GM12874 (cell line): Measurements from ENCODE around the gene SMTNL2.

Source experiments
- TF ChIP-seq, protein P1 (sequence below): IDR thresholded peaks from 2 replicates; pipeline ENCODE4 v1.5.1; 2011; ENCODE audit warnings: low read depth, mild to moderate bottlenecking, control low read depth, low read length, moderate library complexity; ENCODE audit not compliant: insufficient read depth

SMTNL2 gene

DNA sequence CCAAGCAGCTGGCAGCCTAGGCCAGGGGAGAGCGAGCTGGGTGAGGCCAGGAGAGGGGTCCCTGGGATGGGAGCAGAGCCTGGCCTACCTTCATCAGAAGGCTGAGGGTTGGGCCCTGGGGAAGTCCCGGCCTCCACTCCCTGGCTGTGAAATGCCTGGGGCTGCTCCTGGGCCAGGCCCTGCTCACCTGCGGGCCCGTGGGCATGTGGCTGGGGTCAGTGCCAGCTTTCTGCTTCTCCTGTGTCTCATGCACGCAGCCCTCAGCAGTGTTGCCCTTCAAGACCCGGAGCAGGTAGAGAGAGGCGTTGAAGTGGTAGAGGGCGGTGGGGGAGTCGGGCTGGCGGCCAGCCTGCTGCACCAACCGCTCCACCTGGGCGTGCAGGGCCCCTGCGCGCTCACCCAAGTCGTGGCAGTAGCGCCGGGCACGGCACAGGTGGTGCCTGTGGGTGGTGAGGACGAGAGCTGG lies 41.6 kb upstream of the SMTNL2 start:
- TF ChIP-seq, protein P1, sequence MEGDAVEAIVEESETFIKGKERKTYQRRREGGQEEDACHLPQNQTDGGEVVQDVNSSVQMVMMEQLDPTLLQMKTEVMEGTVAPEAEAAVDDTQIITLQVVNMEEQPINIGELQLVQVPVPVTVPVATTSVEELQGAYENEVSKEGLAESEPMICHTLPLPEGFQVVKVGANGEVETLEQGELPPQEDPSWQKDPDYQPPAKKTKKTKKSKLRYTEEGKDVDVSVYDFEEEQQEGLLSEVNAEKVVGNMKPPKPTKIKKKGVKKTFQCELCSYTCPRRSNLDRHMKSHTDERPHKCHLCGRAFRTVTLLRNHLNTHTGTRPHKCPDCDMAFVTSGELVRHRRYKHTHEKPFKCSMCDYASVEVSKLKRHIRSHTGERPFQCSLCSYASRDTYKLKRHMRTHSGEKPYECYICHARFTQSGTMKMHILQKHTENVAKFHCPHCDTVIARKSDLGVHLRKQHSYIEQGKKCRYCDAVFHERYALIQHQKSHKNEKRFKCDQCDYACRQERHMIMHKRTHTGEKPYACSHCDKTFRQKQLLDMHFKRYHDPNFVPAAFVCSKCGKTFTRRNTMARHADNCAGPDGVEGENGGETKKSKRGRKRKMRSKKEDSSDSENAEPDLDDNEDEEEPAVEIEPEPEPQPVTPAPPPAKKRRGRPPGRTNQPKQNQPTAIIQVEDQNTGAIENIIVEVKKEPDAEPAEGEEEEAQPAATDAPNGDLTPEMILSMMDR, result no peak

DNA sequence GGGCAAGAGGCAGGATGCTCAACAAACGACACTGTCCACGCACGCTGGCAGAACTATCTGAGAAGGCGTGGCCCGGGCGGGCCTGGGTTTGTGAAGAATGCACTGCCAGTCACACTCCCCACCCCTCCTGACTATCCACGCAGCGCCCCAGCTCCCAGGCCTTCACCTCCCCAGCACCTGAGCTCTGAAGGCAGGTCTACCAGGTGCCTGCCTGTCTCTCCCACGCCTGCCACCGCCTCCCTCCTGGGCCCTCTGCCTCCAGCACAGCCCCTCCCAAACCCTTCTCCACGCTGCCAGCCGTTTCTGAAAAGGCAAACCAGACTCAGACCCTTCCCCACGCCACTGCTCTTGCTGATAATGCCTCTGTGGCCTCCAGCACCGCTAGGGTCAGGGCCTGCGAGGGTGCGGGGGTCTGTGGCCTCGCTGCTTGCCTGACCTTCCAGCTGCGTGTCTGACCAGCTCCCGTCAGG lies 40.7 kb upstream of the SMTNL2 start:
- TF ChIP-seq, protein P1, result no peak

DNA sequence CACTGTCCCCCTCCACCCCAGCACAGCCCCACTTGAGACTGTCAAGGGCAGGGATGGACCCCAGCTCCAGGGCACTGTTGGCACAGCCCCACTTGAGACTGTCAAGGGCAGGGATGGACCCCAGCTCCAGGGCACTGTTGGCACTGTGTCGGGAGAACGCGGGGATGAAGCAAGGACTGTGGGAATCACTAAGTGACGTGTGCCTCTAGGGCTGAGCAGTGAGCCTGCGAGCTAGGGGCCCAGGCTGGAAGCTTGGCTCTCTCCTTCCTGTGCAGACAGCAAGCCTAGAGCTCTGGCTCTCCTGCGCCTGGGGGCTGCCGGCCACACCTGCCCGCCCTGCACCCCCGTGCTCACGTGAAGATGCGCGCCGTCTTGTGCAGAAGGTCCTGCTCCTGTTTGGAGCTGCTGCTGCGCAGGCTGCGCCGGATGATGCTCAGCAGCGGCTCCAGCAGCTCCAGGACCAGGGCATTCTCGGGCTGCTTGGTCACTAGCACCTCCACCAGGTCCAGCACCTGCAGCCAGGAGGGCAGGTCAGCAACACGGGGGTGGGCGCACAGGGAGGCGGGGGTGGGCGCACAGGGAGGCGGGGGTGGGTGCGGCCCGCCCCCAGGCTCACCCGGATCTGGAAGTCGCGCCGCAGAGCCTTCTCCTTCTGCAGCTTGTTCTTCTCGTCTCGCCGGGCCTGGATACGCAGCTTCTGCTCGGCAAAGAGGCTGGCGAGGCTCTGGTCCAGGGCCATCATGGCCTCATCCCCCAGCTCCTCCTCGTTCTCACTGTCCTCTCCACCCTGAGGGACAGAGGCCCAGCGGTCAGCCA lies 40.0 kb upstream of the SMTNL2 start:
- TF ChIP-seq, protein P1, result no peak

DNA sequence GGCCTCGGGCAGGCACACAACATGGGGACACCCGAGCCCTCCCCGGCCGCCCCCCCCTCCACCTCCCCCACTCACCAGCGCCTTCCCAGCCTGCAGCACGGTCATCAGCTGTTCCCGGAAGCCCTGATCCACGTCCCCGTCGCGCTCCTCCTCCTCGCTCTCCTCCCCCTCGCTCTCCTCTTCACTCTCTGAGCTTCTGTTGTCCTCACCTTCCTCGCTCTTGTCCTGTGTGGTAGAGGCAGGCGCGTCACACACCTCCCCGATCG lies 39.4 kb upstream of the SMTNL2 start:
- TF ChIP-seq, protein P1, result no peak

DNA sequence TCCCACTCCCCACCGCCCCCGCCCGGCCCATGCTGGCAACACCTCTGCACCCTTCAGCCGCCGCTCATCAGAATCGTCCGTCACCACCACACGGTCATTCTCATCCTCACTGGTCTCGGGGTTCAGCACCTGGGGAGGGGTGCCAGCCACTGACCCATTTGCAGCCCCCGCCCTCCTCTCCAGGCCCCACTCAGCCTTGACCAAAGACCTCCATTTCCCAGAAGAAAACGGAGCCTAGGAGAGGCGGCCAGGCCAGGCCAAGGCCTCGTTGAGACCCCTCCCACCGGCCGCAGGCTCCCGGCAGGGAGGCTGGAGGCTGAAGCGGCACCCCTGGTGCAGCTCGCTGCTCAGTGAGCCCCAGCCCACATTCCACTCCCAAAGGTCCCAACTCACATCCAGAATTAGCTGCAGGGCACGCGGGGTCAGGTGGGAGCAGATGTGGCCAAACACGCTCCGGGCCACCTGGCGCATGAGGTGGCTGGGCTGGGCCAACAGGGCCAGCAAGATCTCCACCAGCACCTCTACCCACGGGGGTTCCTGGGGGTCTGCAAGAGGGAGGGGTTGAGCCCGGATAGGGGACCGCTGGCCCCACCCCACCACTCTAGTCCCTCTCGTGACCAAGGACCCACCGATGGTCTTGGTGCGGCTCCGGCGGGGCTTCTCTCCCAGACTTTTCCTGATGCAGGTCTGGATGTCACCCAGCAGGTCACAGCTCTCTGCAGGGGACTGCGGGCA lies 38.9 kb upstream of the SMTNL2 start:
- TF ChIP-seq, protein P1, result no peak

DNA sequence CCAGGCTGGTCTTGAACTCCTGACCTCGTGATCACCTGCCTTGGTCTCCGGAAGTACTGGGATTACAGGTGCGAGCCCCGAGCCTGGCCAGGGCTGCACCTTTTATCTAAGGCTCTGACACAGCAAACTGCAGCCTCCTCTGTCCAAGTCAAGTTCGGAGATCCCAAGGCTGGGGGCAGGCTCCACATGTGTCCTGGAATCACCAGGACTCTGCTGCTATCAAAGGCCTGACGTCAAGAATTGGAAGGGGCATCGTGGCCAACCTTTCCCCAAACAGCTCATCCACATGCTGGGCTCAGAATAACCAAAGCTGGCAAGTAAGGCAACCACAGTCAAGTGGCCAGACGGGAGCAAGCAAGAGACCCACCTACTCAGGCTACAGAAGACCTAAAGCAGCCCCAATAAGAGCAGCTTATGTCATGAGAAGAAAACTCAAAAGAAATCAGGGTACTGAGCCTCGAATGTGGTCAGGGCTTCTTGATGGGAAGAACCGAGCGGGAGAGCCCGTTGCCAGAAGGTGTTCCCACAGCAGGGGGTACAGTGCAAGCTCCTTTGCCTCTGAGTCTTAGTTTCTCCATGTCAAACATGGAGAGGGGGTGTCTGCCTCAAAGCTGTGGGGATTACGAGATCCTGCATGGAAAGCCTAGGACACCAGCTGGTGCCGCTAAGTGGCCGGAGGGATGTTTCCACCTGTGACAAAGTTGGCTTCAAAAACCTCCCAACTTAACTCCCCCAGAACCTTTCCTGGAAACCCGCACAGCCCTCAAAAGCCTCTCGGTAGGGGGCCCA lies 37.0 kb upstream of the SMTNL2 start:
- TF ChIP-seq, protein P1, result no peak

DNA sequence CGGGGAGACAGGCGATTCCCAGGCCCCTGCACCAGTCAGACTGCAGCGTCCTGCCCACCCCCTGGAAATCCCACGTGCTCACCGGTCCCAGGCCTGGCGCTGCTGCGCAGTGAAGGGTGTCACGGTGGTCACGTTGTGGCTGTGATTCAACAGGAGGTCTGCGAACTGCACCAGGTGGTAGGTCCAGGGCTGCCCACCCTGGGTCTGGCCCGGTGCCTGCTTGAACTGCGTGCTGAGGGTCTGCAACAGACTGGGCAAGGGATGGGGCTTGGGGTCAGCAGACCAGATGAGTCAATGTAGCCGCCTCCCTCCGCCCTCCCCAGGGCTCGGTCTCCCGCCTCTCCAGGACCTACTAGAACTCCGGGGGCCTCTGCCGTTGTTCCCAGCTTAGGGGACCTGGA lies 36.3 kb upstream of the SMTNL2 start:
- TF ChIP-seq, protein P1, result no peak
